ENCODE measurements around the gene SNAI1. TPM values are rescaled to one million over a fixed set of nuclear protein-coding genes. Genes with fewer than 3 reads are reported as not detected.

SNAI1 gene
- total and polyA plus RNA-seq, 7 donors = 0.60 to 2.9 (median 1.8) TPM

DNA sequence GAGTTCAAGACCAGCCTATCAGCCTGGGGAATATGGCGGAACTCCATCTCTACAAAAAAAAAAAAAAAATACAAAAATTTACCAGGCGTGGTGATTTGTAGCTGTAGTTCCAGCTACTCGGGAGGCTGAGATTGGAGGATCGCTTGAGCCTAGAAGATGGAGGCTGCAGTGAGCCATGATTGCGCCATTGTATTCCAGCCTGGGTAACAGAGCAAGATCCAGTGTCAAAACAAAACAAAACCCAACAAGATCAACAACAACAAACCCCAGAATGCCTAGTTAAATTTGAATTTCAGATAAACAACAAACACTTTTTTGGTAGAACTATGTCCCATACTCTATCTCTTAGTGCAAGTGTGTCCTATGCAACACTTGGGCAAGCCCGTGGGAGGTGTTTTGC, 39.9 kb downstream of the SNAI1 start:
- intact Hi-C loops (cut with DNase I) = no loop called here
- Histone ChIP-seq H3K9me3 (no peaks in the 10 kb centered on the region), H3K36me3 (no peaks in the 10 kb centered on the region), H3K27me3 (no peaks in the 10 kb centered on the region), H3K4me3 (no peak overlapping the region), H3K4me1 (peaks cover 0 to 19% (median 11%) of the 10 kb centered on the region in 4 donors), H3K27ac (no peak overlapping the region)
- TF ChIP-seq, protein P1, sequence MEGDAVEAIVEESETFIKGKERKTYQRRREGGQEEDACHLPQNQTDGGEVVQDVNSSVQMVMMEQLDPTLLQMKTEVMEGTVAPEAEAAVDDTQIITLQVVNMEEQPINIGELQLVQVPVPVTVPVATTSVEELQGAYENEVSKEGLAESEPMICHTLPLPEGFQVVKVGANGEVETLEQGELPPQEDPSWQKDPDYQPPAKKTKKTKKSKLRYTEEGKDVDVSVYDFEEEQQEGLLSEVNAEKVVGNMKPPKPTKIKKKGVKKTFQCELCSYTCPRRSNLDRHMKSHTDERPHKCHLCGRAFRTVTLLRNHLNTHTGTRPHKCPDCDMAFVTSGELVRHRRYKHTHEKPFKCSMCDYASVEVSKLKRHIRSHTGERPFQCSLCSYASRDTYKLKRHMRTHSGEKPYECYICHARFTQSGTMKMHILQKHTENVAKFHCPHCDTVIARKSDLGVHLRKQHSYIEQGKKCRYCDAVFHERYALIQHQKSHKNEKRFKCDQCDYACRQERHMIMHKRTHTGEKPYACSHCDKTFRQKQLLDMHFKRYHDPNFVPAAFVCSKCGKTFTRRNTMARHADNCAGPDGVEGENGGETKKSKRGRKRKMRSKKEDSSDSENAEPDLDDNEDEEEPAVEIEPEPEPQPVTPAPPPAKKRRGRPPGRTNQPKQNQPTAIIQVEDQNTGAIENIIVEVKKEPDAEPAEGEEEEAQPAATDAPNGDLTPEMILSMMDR (IDR thresholded peaks at IDR 0.05) = no peak
- no peak for TF ChIP-seq EP300 (IDR thresholded peaks at IDR 0.05)
- WGBS, 2 donors = 91 to 95% methylated on average over 6 of the region's 6 CpGs
- DNase-seq = no peak

DNA sequence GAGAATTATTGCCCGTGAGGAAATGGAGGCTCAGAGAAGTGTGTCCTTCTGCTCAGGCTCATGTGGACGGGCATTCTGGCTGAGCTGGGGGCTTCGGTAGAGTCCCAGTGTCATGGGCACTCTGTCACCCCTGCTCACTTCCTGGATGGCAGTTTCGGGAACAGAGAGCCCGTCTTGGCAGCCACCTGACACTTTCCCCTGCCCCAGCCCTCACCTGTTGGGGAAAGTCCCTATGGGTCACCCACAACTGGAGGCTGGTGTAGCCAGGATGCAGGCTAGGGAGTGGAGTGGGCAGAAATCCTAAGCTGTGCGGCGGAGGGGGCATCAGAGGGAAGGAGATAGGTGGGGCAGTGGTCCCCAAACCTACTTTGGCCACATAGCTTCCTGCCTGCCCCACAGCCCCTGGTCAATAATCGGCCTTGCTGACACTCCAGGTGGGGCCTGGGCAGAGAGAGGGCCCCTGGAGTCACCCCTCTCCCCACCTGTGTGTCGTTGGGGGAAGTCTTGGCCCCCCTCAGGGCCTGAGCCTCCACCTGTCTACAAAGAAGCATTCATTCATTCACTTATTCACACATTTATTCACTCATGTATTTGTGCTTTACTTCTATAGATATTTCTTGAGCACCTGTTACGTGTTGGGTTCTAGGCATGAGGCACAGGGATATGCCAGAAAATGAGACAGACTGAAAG, 40.5 kb downstream of the SNAI1 start:
- no peak overlapping the region for H3K27ac ChIP-seq
- no peak for DNase-seq
- H3K36me3 ChIP-seq = no peaks in the 10 kb centered on the region
- TF ChIP-seq EP300 (IDR thresholded peaks at IDR 0.05) = no peak
- TF ChIP-seq POLR2A (IDR thresholded peaks at IDR 0.05) = no peak
- TF ChIP-seq, protein P1 (IDR thresholded peaks at IDR 0.05) = no peak
- TF ChIP-seq POLR2AphosphoS5 (IDR thresholded peaks at IDR 0.05) = no peak
- H3K4me3 ChIP-seq = no peak overlapping the region
- H3K9me3 ChIP-seq = no peaks in the 10 kb centered on the region
- intact Hi-C loops (cut with DNase I) = no loop called here
- no peaks in the 10 kb centered on the region for H3K27me3 ChIP-seq
- H3K4me1 ChIP-seq = peaks cover 0 to 25% (median 17%) of the 10 kb centered on the region in 4 donors
- WGBS, 2 donors = 63 to 77% methylated on average over 10 of the region's 10 CpGs

DNA sequence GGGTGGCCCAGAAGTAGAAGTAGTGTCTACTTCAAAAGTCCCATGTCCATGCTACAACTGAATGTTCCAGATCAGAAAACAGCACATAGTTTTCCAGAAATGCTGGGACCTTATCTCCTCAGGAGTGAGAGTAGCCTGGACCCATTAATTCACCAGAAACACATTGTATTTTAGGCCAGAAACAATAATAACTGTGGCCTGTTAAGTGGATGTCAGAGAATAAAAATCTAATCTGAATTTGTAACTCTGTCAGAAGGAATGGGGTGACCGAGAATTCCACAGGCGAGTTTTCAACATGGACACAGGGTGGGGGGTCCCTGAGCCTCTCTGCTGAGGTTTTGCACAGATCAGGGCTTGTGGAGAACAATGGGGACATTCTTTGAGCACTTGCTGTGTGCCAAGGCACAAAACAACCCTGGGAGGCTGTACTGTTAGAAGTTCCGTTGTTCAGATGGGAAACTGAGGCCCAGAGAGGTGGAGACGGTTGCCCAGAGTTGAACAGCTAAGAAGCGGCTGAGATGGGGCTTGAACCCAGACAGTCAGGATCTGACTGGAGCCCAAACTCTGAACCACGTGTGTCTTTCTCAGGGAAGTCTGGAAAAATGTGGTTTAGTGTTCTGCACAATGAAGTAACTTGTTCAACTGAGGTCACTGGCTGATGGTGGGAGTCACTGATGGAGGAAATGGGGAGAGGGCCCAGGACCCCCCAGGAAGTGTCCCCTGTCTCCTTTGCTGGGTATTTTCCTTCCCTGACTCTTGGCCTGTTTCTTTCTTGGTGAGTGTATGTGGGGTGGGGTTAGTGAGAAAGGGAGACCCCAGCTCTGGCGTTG, 44.2 kb downstream of the SNAI1 start:
- no peaks in the 10 kb centered on the region for H3K9me3 ChIP-seq
- no peak overlapping the region for H3K4me3 ChIP-seq
- H3K27ac ChIP-seq = peak overlapping the region; percentile 7 to 71 (median 48)
- H3K27me3 ChIP-seq = no peaks in the 10 kb centered on the region
- H3K4me1 ChIP-seq = peaks cover 0 to 50% (median 39%) of the 10 kb centered on the region in 4 donors
- DNase-seq = no peak
- 85 to 87% methylated on average over 7 of the region's 7 CpGs for WGBS, 2 donors
- no peaks in the 10 kb centered on the region for H3K36me3 ChIP-seq
- TF ChIP-seq EP300 (IDR thresholded peaks at IDR 0.05) (no peak), POLR2A (IDR thresholded peaks at IDR 0.05) (no peak), POLR2AphosphoS5 (IDR thresholded peaks at IDR 0.05) (no peak)
- TF ChIP-seq, protein P1 (IDR thresholded peaks at IDR 0.05) = no peak
- intact Hi-C loops (cut with DNase I) = no loop called here

DNA sequence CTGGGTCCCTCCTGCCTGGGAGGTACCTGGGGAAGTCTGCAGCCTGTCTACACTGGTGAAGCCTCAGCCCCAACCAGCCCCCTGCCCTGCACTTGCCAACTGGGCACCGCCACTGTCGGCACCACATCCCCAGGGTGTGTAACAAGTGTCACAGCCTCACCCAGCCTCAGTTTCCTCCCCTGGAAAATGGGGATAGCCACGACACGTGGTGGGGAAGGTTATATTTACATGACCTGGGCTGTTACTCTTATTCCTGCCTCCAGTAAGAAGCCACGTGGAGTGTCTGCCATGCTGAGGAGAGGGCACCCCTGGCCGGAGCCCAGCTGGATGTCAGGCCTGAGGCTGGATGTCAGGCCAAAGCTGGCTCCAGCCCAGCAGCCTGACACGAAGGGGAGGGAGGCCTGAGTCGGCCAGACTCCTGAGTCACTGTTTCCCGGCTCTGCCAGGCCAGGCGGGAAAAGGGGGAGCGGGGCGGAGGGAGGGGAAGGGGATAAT, 44.9 kb downstream of the SNAI1 start:
- Histone ChIP-seq H3K4me1 (peaks cover 0 to 51% (median 41%) of the 10 kb centered on the region in 4 donors), H3K27ac (peak overlapping the region; percentile 17 to 71 (median 48)), H3K9me3 (no peaks in the 10 kb centered on the region), H3K27me3 (no peaks in the 10 kb centered on the region), H3K36me3 (no peaks in the 10 kb centered on the region), H3K4me3 (no peak overlapping the region)
- TF ChIP-seq EP300 (IDR thresholded peaks at IDR 0.05) (no peak), POLR2AphosphoS5 (IDR thresholded peaks at IDR 0.05) (peak in 2 of 4 donors; percentile 48 to 72), POLR2A (IDR thresholded peaks at IDR 0.05) (no peak)
- TF ChIP-seq, protein P1 (IDR thresholded peaks at IDR 0.05) = no peak
- DNase-seq = peak; percentile 89
- intact Hi-C loops (cut with DNase I) = no loop called here
- WGBS, 2 donors = 69 to 72% methylated on average over 12 of the region's 12 CpGs
